MM.1S (cell line): ENCODE measurements around the gene INTS11.

Experiments
- EZH2 ChIP-seq: fragments of 300-600 bp; sonication (generic); optimal IDR thresholded peaks from 2 replicates; pipeline ENCODE3; 2017; ENCODE audit warnings: low read depth, mild to moderate bottlenecking, antibody characterized with exemption, low read length, mixed read lengths
- EZH2phosphoT487 ChIP-seq: fragments of 300-600 bp; sonication (generic); IDR thresholded peaks from 2 replicates; pipeline ENCODE4 v1.6.1; 2018; ENCODE audit warnings: antibody characterized with exemption, low read length
- TF ChIP-seq, protein P1 (sequence below): fragments of 300-600 bp; sonication (generic); IDR thresholded peaks from 2 replicates; pipeline ENCODE4 v1.5.1; 2016; ENCODE audit warnings: antibody characterized with exemption, low read length, mixed read lengths

DNA sequence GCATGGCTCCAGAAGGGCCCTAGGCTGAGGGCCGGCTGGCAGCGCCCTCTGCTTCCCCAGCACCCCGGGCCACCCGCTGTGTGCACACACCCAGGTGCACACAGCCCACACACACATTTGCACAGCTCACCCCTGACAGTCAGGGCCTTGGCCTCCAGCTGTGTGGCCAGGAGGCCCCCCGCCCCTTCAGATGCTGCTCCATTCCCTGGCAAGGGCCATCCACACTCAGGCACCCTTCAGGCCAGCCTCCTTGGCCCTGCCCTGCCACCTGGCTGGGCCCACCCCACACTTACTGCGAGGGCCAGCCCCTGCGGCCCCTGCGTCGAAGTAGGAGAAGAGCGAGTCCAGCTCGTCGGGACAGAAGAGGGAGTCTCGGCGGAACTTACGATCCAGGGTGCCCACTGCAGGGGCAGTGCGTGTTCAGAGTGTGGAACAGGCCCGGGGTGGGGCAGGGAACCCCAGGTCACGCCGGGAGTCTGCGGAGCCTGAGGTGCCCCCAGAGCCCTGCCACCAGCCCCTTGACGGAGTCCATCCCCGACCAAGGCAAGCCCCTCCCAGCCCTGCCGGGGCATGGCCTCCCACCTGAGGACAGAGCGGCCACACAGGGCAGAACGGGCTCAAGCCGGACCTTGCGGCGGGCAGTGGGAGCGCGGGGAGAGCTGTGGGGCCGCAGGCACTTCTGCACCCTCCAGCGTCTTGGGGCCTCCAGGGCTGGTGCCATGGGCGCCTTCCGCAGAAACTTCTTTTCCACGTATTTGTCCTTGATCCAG lies 29.1 kb downstream of the INTS11 start:
- TF ChIP-seq, protein P1, sequence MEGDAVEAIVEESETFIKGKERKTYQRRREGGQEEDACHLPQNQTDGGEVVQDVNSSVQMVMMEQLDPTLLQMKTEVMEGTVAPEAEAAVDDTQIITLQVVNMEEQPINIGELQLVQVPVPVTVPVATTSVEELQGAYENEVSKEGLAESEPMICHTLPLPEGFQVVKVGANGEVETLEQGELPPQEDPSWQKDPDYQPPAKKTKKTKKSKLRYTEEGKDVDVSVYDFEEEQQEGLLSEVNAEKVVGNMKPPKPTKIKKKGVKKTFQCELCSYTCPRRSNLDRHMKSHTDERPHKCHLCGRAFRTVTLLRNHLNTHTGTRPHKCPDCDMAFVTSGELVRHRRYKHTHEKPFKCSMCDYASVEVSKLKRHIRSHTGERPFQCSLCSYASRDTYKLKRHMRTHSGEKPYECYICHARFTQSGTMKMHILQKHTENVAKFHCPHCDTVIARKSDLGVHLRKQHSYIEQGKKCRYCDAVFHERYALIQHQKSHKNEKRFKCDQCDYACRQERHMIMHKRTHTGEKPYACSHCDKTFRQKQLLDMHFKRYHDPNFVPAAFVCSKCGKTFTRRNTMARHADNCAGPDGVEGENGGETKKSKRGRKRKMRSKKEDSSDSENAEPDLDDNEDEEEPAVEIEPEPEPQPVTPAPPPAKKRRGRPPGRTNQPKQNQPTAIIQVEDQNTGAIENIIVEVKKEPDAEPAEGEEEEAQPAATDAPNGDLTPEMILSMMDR = no peak
- TF ChIP-seq EZH2phosphoT487 (no peak), EZH2 (no peak)
